ENCODE results near the gene RYR3. TPM values are rescaled to one million over a fixed set of nuclear protein-coding genes. Genes with fewer than 3 reads are reported as not detected.

RYR3 gene
- total RNA-seq, 1 experiment from 2014 or later = not detected

DNA sequence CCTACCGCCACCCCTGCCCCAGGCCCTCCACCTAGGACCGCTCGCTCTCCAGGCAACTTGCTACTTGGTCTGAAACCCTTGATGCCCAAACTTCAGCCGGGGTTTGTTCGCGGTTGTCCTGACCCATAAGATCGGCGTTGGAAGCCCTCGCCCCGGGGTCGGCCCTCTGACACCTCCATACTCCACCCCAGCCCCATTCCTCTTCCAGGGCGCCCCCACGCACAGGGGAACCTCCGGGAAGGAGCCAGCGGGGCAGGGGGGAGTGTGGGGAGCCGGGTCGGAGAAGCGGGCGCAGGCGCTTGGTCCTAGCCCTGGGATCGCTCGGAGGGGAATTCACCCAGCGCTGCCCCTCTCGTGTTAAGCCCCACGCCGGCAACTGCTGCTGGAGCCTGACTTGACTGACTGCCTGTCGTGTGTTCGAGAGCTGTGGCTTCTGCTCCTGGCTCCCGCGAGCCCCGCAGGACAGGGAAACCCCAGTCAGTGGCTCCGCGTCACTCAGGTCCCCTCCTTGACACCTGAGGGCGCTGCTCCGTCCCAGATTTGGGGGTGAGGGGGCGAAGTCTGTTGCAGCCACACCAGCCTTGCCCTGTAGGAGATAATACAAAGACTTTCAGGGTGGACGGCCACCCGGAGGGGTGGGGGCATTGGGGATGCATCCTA is 675 bp downstream of the RYR3 start:
- Histone ChIP-seq H3K4me3 (ENCODE audit: low read depth, low read length, poor library complexity, severe bottlenecking) (no peak overlapping the region), H3K27me3 (replicated peaks; ENCODE audit: insufficient read depth, low read depth, low read length, poor library complexity) (peaks cover 79% of the 10 kb centered on the region), H3K4me1 (ENCODE audit: insufficient read depth, low read length, poor library complexity, severe bottlenecking) (no peaks in the 10 kb centered on the region), H3K27ac (ENCODE audit: low read depth, low read length, poor library complexity, severe bottlenecking) (no peak overlapping the region), H3K9me3 (ENCODE audit: low read depth, low read length, poor library complexity, severe bottlenecking) (no peaks in the 10 kb centered on the region), H3K36me3 (ENCODE audit: insufficient read depth, low read length, poor library complexity, severe bottlenecking) (no peaks in the 10 kb centered on the region)
- intact Hi-C loops (cut with micrococcal nuclease; ENCODE audit: unreplicated experiment) = loop anchor here (5.0 kb wide), 1 partner anchor 126 kb away; no protein-coding TSS in a partner anchor
- TF ChIP-seq, protein P1, sequence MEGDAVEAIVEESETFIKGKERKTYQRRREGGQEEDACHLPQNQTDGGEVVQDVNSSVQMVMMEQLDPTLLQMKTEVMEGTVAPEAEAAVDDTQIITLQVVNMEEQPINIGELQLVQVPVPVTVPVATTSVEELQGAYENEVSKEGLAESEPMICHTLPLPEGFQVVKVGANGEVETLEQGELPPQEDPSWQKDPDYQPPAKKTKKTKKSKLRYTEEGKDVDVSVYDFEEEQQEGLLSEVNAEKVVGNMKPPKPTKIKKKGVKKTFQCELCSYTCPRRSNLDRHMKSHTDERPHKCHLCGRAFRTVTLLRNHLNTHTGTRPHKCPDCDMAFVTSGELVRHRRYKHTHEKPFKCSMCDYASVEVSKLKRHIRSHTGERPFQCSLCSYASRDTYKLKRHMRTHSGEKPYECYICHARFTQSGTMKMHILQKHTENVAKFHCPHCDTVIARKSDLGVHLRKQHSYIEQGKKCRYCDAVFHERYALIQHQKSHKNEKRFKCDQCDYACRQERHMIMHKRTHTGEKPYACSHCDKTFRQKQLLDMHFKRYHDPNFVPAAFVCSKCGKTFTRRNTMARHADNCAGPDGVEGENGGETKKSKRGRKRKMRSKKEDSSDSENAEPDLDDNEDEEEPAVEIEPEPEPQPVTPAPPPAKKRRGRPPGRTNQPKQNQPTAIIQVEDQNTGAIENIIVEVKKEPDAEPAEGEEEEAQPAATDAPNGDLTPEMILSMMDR (conservative IDR thresholded peaks at IDR 0.05; ENCODE audit: low read depth, low read length) = no peak
- TF ChIP-seq EZH2 (IDR thresholded peaks at IDR 0.05; ENCODE audit: borderline replicate concordance, low read depth, low read length, poor library complexity, severe bottlenecking) = peak; percentile 53
- CTCF ChIA-PET = no interaction called here
- DNase-seq (ENCODE audit: low spot score) = no peak
- BruUV-seq (replicated peaks) = no TSS peak
- POLR2A ChIA-PET (ENCODE audit: low non-redundant PET) = no interaction called here

DNA sequence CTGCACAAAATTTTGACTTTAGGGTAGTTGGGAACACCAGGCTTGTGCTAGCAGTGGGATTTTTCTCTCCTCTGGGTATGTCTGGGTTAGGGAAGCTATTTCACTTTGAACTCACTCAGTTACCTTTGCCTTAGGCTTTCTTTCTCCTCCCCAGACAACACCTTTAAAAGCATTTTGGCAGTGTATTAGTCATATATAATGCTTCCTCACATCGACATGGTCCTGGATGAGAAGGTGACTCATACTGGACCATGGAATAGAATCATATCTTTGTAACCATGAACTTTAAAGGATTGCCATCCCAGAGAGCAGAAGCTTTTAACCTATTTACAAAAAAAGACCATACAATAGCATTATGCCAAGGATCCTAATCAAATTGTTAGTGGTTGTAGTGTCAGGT is 2.7 kb downstream of the RYR3 start:
- Histone ChIP-seq H3K36me3 (ENCODE audit: insufficient read depth, low read length, poor library complexity, severe bottlenecking) (no peaks in the 10 kb centered on the region), H3K27me3 (replicated peaks; ENCODE audit: insufficient read depth, low read depth, low read length, poor library complexity) (peaks cover 85% of the 10 kb centered on the region), H3K9me3 (ENCODE audit: low read depth, low read length, poor library complexity, severe bottlenecking) (no peaks in the 10 kb centered on the region), H3K27ac (ENCODE audit: low read depth, low read length, poor library complexity, severe bottlenecking) (no peak overlapping the region), H3K4me3 (ENCODE audit: low read depth, low read length, poor library complexity, severe bottlenecking) (no peak overlapping the region), H3K4me1 (ENCODE audit: insufficient read depth, low read length, poor library complexity, severe bottlenecking) (no peaks in the 10 kb centered on the region)
- no peak for DNase-seq (ENCODE audit: low spot score)
- ChIA-PET CTCF (no interaction called here), POLR2A (ENCODE audit: low non-redundant PET) (no interaction called here)
- intact Hi-C loops (cut with micrococcal nuclease; ENCODE audit: unreplicated experiment) = loop anchor here (5.0 kb wide), 1 partner anchor 124 kb away; no protein-coding TSS in a partner anchor
- no peak for TF ChIP-seq EZH2 (IDR thresholded peaks at IDR 0.05; ENCODE audit: borderline replicate concordance, low read depth, low read length, poor library complexity, severe bottlenecking)
- TF ChIP-seq, protein P1 (conservative IDR thresholded peaks at IDR 0.05; ENCODE audit: low read depth, low read length) = no peak
- BruUV-seq (replicated peaks) = no TSS peak

DNA sequence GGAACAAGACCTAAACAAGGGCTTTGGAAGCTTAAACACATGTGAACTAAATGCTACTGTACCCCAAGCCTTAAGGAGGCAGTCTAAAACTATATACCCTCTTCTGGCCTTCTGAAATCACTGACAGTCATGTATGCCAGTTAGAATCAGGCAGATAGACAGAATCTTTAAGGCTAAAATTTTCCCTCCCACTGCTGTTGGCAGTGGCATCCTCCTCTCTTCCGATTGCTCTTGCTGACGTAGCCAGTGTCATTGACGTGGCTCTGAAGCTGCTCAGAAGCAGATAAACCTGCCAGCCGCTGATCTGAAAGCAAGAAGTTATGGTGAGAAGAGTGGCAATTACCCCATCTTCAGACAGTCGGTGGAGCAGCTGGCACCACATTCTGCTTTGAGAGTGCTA is 3.3 kb downstream of the RYR3 start:
- Histone ChIP-seq H3K36me3 (ENCODE audit: insufficient read depth, low read length, poor library complexity, severe bottlenecking) (no peaks in the 10 kb centered on the region), H3K27me3 (replicated peaks; ENCODE audit: insufficient read depth, low read depth, low read length, poor library complexity) (peaks cover 86% of the 10 kb centered on the region), H3K4me1 (ENCODE audit: insufficient read depth, low read length, poor library complexity, severe bottlenecking) (no peaks in the 10 kb centered on the region), H3K27ac (ENCODE audit: low read depth, low read length, poor library complexity, severe bottlenecking) (no peak overlapping the region), H3K9me3 (ENCODE audit: low read depth, low read length, poor library complexity, severe bottlenecking) (no peaks in the 10 kb centered on the region), H3K4me3 (ENCODE audit: low read depth, low read length, poor library complexity, severe bottlenecking) (no peak overlapping the region)
- no peak for TF ChIP-seq EZH2 (IDR thresholded peaks at IDR 0.05; ENCODE audit: borderline replicate concordance, low read depth, low read length, poor library complexity, severe bottlenecking)
- TF ChIP-seq, protein P1 (conservative IDR thresholded peaks at IDR 0.05; ENCODE audit: low read depth, low read length) = no peak
- DNase-seq (ENCODE audit: low spot score) = no peak
- intact Hi-C loops (cut with micrococcal nuclease; ENCODE audit: unreplicated experiment) = loop anchor here (5.0 kb wide), 1 partner anchor 123 kb away; no protein-coding TSS in a partner anchor
- ChIA-PET POLR2A (ENCODE audit: low non-redundant PET) (no interaction called here), CTCF (no interaction called here)
- no TSS peak for BruUV-seq (replicated peaks)

Measured in A673 (cell line).